ENCODE results near the gene GSTM5.
"Not testable (repeated sequence)": the region's sequence is repeated elsewhere in the genome, so short reads cannot be mapped to it uniquely, and the experiment has no call there.

The GSTM5 gene

GRCh38 chr1:109668123-109668775 is 43.8 kb upstream of the GSTM5 start:
- Histone ChIP-seq H3K27me3 (ENCODE audit: control insufficient read depth in 3 of 3, insufficient read depth in 3 of 3, low read depth in 1 of 3, low read length in 3 of 3) (no peaks in the 10 kb centered on the region), H3K9ac (ENCODE audit: low read depth, low read length, poor library complexity) (peak overlapping the region; percentile 5), H4K91ac (ENCODE audit: low read depth, low read length, poor library complexity) (no peak overlapping the region), H3K18ac (ENCODE audit: low read length) (peak overlapping the region; percentile 80), H3K9me3 (replicated peaks in 1 of 2; ENCODE audit: control insufficient read depth in 2 of 2, insufficient read depth in 1 of 2, low read depth in 1 of 2, low read length in 2 of 2) (peaks cover 0 to 2% of the 10 kb centered on the region in 2 donors), H3K23ac (ENCODE audit: low read depth, low read length, poor library complexity) (no peak overlapping the region), H3K4me2 (ENCODE audit: insufficient read depth, low read length, poor library complexity, severe bottlenecking) (peak overlapping the region; percentile 57), H4K8ac (ENCODE audit: low read depth, low read length) (no peak overlapping the region), H2BK120ac (ENCODE audit: low read depth, low read length) (no peak overlapping the region), H3K79me1 (ENCODE audit: low read depth, low read length) (peaks cover 2% of the 10 kb centered on the region), H2AK5ac (ENCODE audit: low read depth, low read length) (peak overlapping the region; percentile 70), H3K36me3 (replicated peaks in 1 of 2; ENCODE audit: control insufficient read depth in 2 of 2, insufficient read depth in 2 of 2, low read length in 2 of 2) (peaks cover 0 to 6% of the 10 kb centered on the region in 2 donors), H2BK15ac (ENCODE audit: low read length) (no peak overlapping the region), H2BK5ac (ENCODE audit: low read length) (no peak overlapping the region), H3K4me1 (ENCODE audit: control insufficient read depth in 2 of 2, insufficient read depth in 1 of 2, low read depth in 1 of 2, low read length in 2 of 2) (peaks cover 0 to 2% of the 10 kb centered on the region in 2 donors), H2BK12ac (ENCODE audit: low read length) (no peak overlapping the region), H3K4ac (ENCODE audit: low read length) (no peak overlapping the region), H3K27ac (replicated peaks; ENCODE audit: low read length) (no peak overlapping the region), H2AFZ (ENCODE audit: low read length) (peak overlapping the region; percentile 78), H3K4me3 (ENCODE audit: low read length in 2 of 2) (peak overlapping the region; percentile 51 to 70), H3K14ac (ENCODE audit: low read length) (no peak overlapping the region)
- WGBS, 2 donors (ENCODE audit: extremely low coverage in 2 of 2, insufficient read length in 2 of 2, insufficient replicate concordance in 1 of 2) = no CpG with 5 or more reads among the region's 26 CpGs
- DNase-seq (ENCODE audit: low spot score) = no peak

- H3K14ac ChIP-seq (ENCODE audit: low read length) = no peak overlapping the region
- H3K9ac ChIP-seq (ENCODE audit: low read depth, low read length, poor library complexity) = no peak overlapping the region
- no peak overlapping the region for H3K4me2 ChIP-seq (ENCODE audit: insufficient read depth, low read length, poor library complexity, severe bottlenecking)
- no peaks in the 10 kb centered on the region for H3K27me3 ChIP-seq (ENCODE audit: control insufficient read depth in 3 of 3, insufficient read depth in 3 of 3, low read depth in 1 of 3, low read length in 3 of 3)
- no peak overlapping the region for H2BK12ac ChIP-seq (ENCODE audit: low read length)
- no peak overlapping the region for H3K4ac ChIP-seq (ENCODE audit: low read length)
- H3K79me1 ChIP-seq (ENCODE audit: low read depth, low read length) = peaks cover 2% of the 10 kb centered on the region
- H3K9me3 ChIP-seq (replicated peaks in 1 of 2; ENCODE audit: control insufficient read depth in 2 of 2, insufficient read depth in 1 of 2, low read depth in 1 of 2, low read length in 2 of 2) = peaks cover 0 to 2% of the 10 kb centered on the region in 2 donors
- no peak overlapping the region for H4K8ac ChIP-seq (ENCODE audit: low read depth, low read length)
- no peak overlapping the region for H2BK5ac ChIP-seq (ENCODE audit: low read length)
- no CpG with 5 or more reads among the region's 22 CpGs for WGBS, 2 donors (ENCODE audit: extremely low coverage in 2 of 2, insufficient read length in 2 of 2, insufficient replicate concordance in 1 of 2)
- H3K36me3 ChIP-seq (replicated peaks in 1 of 2; ENCODE audit: control insufficient read depth in 2 of 2, insufficient read depth in 2 of 2, low read length in 2 of 2) = peaks cover 0 to 6% of the 10 kb centered on the region in 2 donors
- peaks cover 0 to 2% of the 10 kb centered on the region in 2 donors for H3K4me1 ChIP-seq (ENCODE audit: control insufficient read depth in 2 of 2, insufficient read depth in 1 of 2, low read depth in 1 of 2, low read length in 2 of 2)
- no peak overlapping the region for H3K27ac ChIP-seq (replicated peaks; ENCODE audit: low read length)
- no peak overlapping the region for H3K23ac ChIP-seq (ENCODE audit: low read depth, low read length, poor library complexity)
- H4K91ac ChIP-seq (ENCODE audit: low read depth, low read length, poor library complexity) = peak overlapping the region; percentile 30
- no peak overlapping the region for H3K4me3 ChIP-seq (ENCODE audit: low read length in 2 of 2)
- no peak overlapping the region for H3K18ac ChIP-seq (ENCODE audit: low read length)
- H2AFZ ChIP-seq (ENCODE audit: low read length) = no peak overlapping the region
- no peak overlapping the region for H2AK5ac ChIP-seq (ENCODE audit: low read depth, low read length)
- no peak overlapping the region for H2BK120ac ChIP-seq (ENCODE audit: low read depth, low read length)
- no peak for DNase-seq (ENCODE audit: low spot score)
- H2BK15ac ChIP-seq (ENCODE audit: low read length) = no peak overlapping the region
Measured at GRCh38 chr1:109669246-109669948, 42.7 kb upstream of the GSTM5 start.

- H3K27ac ChIP-seq (replicated peaks; ENCODE audit: low read length); H3K4me1 ChIP-seq (ENCODE audit: control insufficient read depth in 2 of 2, insufficient read depth in 1 of 2, low read depth in 1 of 2, low read length in 2 of 2); DNase-seq (ENCODE audit: low spot score); H3K9me3 ChIP-seq (replicated peaks in 1 of 2; ENCODE audit: control insufficient read depth in 2 of 2, insufficient read depth in 1 of 2, low read depth in 1 of 2, low read length in 2 of 2); H3K23ac ChIP-seq (ENCODE audit: low read depth, low read length, poor library complexity); H3K9ac ChIP-seq (ENCODE audit: low read depth, low read length, poor library complexity); H3K4me3 ChIP-seq (ENCODE audit: low read length in 2 of 2); H3K79me1 ChIP-seq (ENCODE audit: low read depth, low read length); H3K14ac ChIP-seq (ENCODE audit: low read length); H2BK12ac ChIP-seq (ENCODE audit: low read length); H3K36me3 ChIP-seq (replicated peaks in 1 of 2; ENCODE audit: control insufficient read depth in 2 of 2, insufficient read depth in 2 of 2, low read length in 2 of 2); H4K8ac ChIP-seq (ENCODE audit: low read depth, low read length); H3K4me2 ChIP-seq (ENCODE audit: insufficient read depth, low read length, poor library complexity, severe bottlenecking); H2AFZ ChIP-seq (ENCODE audit: low read length); H4K91ac ChIP-seq (ENCODE audit: low read depth, low read length, poor library complexity); H3K18ac ChIP-seq (ENCODE audit: low read length); H2AK5ac ChIP-seq (ENCODE audit: low read depth, low read length); H2BK120ac ChIP-seq (ENCODE audit: low read depth, low read length); H3K27me3 ChIP-seq (ENCODE audit: control insufficient read depth in 3 of 3, insufficient read depth in 3 of 3, low read depth in 1 of 3, low read length in 3 of 3); H2BK5ac ChIP-seq (ENCODE audit: low read length); H2BK15ac ChIP-seq (ENCODE audit: low read length); H3K4ac ChIP-seq (ENCODE audit: low read length): not testable (repeated sequence)
- no CpG with 5 or more reads among the region's 5 CpGs for WGBS, 2 donors (ENCODE audit: extremely low coverage in 2 of 2, insufficient read length in 2 of 2, insufficient replicate concordance in 1 of 2)
Measured at GRCh38 chr1:109669949-109670302, 42.1 kb upstream of the GSTM5 start.

- Histone ChIP-seq H3K27me3 (ENCODE audit: control insufficient read depth in 3 of 3, insufficient read depth in 3 of 3, low read depth in 1 of 3, low read length in 3 of 3) (no peaks in the 10 kb centered on the region), H3K4me3 (ENCODE audit: low read length in 2 of 2) (no peak overlapping the region), H2AK5ac (ENCODE audit: low read depth, low read length) (no peak overlapping the region), H2BK5ac (ENCODE audit: low read length) (no peak overlapping the region), H4K91ac (ENCODE audit: low read depth, low read length, poor library complexity) (no peak overlapping the region), H3K4ac (ENCODE audit: low read length) (no peak overlapping the region), H2BK12ac (ENCODE audit: low read length) (no peak overlapping the region), H2BK120ac (ENCODE audit: low read depth, low read length) (no peak overlapping the region), H3K14ac (ENCODE audit: low read length) (no peak overlapping the region), H3K79me1 (ENCODE audit: low read depth, low read length) (peaks cover 2% of the 10 kb centered on the region), H3K27ac (replicated peaks; ENCODE audit: low read length) (no peak overlapping the region), H3K23ac (ENCODE audit: low read depth, low read length, poor library complexity) (no peak overlapping the region), H3K4me2 (ENCODE audit: insufficient read depth, low read length, poor library complexity, severe bottlenecking) (no peak overlapping the region), H3K9ac (ENCODE audit: low read depth, low read length, poor library complexity) (no peak overlapping the region), H4K8ac (ENCODE audit: low read depth, low read length) (peak overlapping the region; percentile 43), H3K4me1 (ENCODE audit: control insufficient read depth in 2 of 2, insufficient read depth in 1 of 2, low read depth in 1 of 2, low read length in 2 of 2) (peaks cover 0 to 2% of the 10 kb centered on the region in 2 donors), H3K9me3 (replicated peaks in 1 of 2; ENCODE audit: control insufficient read depth in 2 of 2, insufficient read depth in 1 of 2, low read depth in 1 of 2, low read length in 2 of 2) (peaks cover 0 to 2% of the 10 kb centered on the region in 2 donors), H3K36me3 (replicated peaks in 1 of 2; ENCODE audit: control insufficient read depth in 2 of 2, insufficient read depth in 2 of 2, low read length in 2 of 2) (peaks cover 0 to 6% of the 10 kb centered on the region in 2 donors), H3K18ac (ENCODE audit: low read length) (no peak overlapping the region), H2AFZ (ENCODE audit: low read length) (no peak overlapping the region), H2BK15ac (ENCODE audit: low read length) (no peak overlapping the region)
- WGBS, 2 donors (ENCODE audit: extremely low coverage in 2 of 2, insufficient read length in 2 of 2, insufficient replicate concordance in 1 of 2) = no CpG with 5 or more reads among the region's 5 CpGs
- DNase-seq (ENCODE audit: low spot score) = no peak
Measured at GRCh38 chr1:109671067-109671466, 41.0 kb upstream of the GSTM5 start.

Measured in neuronal stem cell (in vitro differentiated cells).